ENCODE results near the gene EDA.

Gene EDA

DNA sequence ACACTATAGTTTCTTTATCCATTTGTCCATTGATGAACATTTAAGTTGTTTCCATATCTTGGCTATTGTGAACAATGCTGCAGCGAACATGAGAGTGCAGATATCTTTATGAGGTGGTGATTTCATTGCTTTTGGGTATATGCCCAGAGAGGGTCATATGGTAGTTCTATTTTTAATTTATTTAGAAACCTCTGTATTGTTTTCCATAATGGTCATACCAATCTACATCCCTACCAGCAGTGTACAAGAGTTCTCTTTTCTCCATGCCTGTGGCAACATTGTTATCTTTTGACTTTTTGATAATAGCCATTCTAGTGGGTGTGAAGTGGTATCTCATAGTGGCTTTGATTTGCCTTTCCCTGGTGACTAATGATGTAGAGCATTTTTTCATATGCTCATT lies 48.8 kb downstream of the EDA start:
- no peak for DNase-seq (ENCODE audit: low spot score)
- Histone ChIP-seq H3K36me3 (ENCODE audit: low read depth) (no peaks in the 10 kb centered on the region), H3K4me1 (ENCODE audit: insufficient read depth, poor library complexity, severe bottlenecking) (no peaks in the 10 kb centered on the region), H3K27ac (ENCODE audit: poor library complexity, severe bottlenecking) (no peak overlapping the region), H3K27me3 (ENCODE audit: insufficient read depth, poor library complexity, severe bottlenecking) (no peaks in the 10 kb centered on the region), H3K4me3 (ENCODE audit: severe bottlenecking) (no peak overlapping the region), H3K9me3 (ENCODE audit: severe bottlenecking) (no peaks in the 10 kb centered on the region)
- no peak for ATAC-seq (ENCODE audit: low read depth)
- TF ChIP-seq, protein P1, sequence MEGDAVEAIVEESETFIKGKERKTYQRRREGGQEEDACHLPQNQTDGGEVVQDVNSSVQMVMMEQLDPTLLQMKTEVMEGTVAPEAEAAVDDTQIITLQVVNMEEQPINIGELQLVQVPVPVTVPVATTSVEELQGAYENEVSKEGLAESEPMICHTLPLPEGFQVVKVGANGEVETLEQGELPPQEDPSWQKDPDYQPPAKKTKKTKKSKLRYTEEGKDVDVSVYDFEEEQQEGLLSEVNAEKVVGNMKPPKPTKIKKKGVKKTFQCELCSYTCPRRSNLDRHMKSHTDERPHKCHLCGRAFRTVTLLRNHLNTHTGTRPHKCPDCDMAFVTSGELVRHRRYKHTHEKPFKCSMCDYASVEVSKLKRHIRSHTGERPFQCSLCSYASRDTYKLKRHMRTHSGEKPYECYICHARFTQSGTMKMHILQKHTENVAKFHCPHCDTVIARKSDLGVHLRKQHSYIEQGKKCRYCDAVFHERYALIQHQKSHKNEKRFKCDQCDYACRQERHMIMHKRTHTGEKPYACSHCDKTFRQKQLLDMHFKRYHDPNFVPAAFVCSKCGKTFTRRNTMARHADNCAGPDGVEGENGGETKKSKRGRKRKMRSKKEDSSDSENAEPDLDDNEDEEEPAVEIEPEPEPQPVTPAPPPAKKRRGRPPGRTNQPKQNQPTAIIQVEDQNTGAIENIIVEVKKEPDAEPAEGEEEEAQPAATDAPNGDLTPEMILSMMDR (IDR thresholded peaks at IDR 0.05; ENCODE audit: poor library complexity, severe bottlenecking), result no peak

DNA sequence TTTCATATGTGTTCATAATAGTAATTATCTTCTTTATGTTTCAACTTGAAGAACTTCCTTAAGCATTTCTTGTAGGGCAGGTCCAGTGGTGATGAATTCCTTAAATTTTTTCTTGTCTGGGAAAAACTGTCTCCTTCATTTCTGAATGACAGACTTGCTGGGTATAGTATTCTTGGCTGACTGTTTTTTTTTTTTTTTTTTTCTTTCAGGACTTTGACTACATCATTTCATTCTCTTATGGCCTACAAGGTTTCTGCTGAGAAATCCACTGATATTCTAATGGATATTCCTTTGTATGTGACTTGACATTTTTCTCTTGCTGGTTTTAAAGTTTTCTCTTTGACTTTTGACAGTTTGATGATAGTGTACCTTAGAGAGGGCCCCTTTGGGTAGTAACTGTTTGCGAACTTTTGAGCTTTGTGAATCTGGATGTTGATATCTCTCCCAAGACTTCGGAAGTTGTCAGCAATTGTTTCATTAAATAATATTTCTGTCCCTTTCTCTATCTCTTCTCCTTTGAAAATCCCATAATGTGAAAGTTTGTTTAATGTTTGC lies 54.2 kb downstream of the EDA start:
- ATAC-seq (ENCODE audit: low read depth) (no peak), DNase-seq (ENCODE audit: low spot score) (no peak)
- TF ChIP-seq, protein P1 (IDR thresholded peaks at IDR 0.05; ENCODE audit: poor library complexity, severe bottlenecking), result no peak
- Histone ChIP-seq H3K9me3 (ENCODE audit: severe bottlenecking) (no peaks in the 10 kb centered on the region), H3K4me3 (ENCODE audit: severe bottlenecking) (no peak overlapping the region), H3K27me3 (ENCODE audit: insufficient read depth, poor library complexity, severe bottlenecking) (no peaks in the 10 kb centered on the region), H3K27ac (ENCODE audit: poor library complexity, severe bottlenecking) (no peak overlapping the region), H3K4me1 (ENCODE audit: insufficient read depth, poor library complexity, severe bottlenecking) (no peaks in the 10 kb centered on the region), H3K36me3 (ENCODE audit: low read depth) (no peaks in the 10 kb centered on the region)

DNA sequence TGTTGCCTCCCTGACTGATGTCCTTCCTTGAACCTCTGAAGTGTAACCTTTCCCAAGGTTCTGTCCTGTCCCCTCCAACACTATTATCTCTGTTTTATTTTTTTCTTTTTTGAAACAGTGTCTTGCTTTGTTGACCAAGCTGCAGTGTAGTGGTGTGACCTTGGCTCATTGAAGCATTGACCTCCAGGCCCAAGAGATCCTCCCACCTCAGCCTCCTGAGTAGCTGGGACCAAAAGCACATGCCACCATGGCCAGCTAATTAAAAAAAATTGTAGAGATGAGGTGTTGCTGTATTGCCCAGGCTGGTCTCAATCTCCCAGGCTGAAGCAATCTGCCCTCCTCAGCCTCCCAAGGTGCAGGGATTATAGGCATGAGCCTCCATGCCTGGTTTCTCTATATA lies 59.0 kb downstream of the EDA start:
- DNase-seq (ENCODE audit: low spot score), result no peak
- no peaks in the 10 kb centered on the region for H3K27me3 ChIP-seq (ENCODE audit: insufficient read depth, poor library complexity, severe bottlenecking)
- TF ChIP-seq, protein P1 (IDR thresholded peaks at IDR 0.05; ENCODE audit: poor library complexity, severe bottlenecking), result no peak
- H3K4me3 ChIP-seq (ENCODE audit: severe bottlenecking), result no peak overlapping the region
- H3K27ac ChIP-seq (ENCODE audit: poor library complexity, severe bottlenecking), result no peak overlapping the region
- no peaks in the 10 kb centered on the region for H3K9me3 ChIP-seq (ENCODE audit: severe bottlenecking)
- H3K4me1 ChIP-seq (ENCODE audit: insufficient read depth, poor library complexity, severe bottlenecking), result no peaks in the 10 kb centered on the region
- H3K36me3 ChIP-seq (ENCODE audit: low read depth), result no peaks in the 10 kb centered on the region
- no peak for ATAC-seq (ENCODE audit: low read depth)

DNA sequence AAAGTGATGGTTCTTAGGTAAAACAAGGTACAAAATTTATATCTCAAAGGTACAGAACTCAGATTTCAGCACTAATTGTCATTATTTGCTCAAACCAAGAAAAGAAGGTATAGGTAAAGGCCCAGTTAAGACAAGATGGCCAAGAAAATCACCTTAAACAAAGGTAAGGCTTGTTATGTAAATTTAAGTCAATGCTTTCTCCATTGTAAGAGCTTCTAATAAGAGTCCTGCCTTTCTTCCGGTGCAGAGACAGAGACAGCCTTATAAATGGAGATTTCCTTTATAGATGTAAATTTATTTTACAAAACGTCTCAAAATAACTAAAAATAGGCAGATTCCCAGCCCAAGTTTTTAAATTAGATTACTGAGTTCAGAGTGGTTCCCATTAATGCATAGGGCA lies 89.9 kb downstream of the EDA start:
- Histone ChIP-seq H3K36me3 (ENCODE audit: low read depth) (no peaks in the 10 kb centered on the region), H3K27me3 (ENCODE audit: insufficient read depth, poor library complexity, severe bottlenecking) (no peaks in the 10 kb centered on the region), H3K4me3 (ENCODE audit: severe bottlenecking) (no peak overlapping the region), H3K4me1 (ENCODE audit: insufficient read depth, poor library complexity, severe bottlenecking) (no peaks in the 10 kb centered on the region), H3K27ac (ENCODE audit: poor library complexity, severe bottlenecking) (no peak overlapping the region), H3K9me3 (ENCODE audit: severe bottlenecking) (no peaks in the 10 kb centered on the region)
- ATAC-seq (ENCODE audit: low read depth), result no peak
- DNase-seq (ENCODE audit: low spot score), result no peak
- TF ChIP-seq, protein P1 (IDR thresholded peaks at IDR 0.05; ENCODE audit: poor library complexity, severe bottlenecking), result no peak

DNA sequence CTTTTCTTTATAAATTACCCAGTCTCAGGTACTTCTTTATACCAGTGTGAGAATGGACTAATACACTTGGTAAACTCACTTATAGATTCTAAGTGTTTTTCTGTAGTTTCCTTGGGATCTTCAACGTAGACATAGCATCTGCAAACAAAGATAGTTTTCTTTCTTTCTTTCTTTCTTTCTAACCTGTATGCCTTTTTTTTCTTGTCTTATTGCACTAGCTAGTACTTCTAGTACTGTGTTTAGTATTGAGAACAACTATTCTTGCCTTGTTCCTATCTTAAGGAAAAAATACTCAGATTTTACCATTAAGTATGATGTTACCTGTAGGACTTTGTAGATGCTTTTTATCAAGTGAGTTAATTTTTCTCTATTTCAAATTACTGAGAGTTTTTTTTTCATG lies 102.2 kb downstream of the EDA start:
- Histone ChIP-seq H3K4me1 (ENCODE audit: insufficient read depth, poor library complexity, severe bottlenecking) (no peaks in the 10 kb centered on the region), H3K27me3 (ENCODE audit: insufficient read depth, poor library complexity, severe bottlenecking) (no peaks in the 10 kb centered on the region), H3K27ac (ENCODE audit: poor library complexity, severe bottlenecking) (no peak overlapping the region), H3K9me3 (ENCODE audit: severe bottlenecking) (no peaks in the 10 kb centered on the region), H3K4me3 (ENCODE audit: severe bottlenecking) (no peak overlapping the region), H3K36me3 (ENCODE audit: low read depth) (no peaks in the 10 kb centered on the region)
- DNase-seq (ENCODE audit: low spot score), result no peak
- ATAC-seq (ENCODE audit: low read depth), result no peak
- TF ChIP-seq, protein P1 (IDR thresholded peaks at IDR 0.05; ENCODE audit: poor library complexity, severe bottlenecking), result no peak
